Ascending aorta (tissue), 2 donors: Measurements from ENCODE around the gene RREB1. TPM values are rescaled to one million over a fixed set of nuclear protein-coding genes. Genes with fewer than 3 reads are reported as not detected.

Experiments used
- DNase-seq, 2 donors: peaks; one replicate each; pipeline ENCODE4 v3.0.0-alpha.2; 2019; ENCODE audit warnings: low spot score in 2 of 2
- H3K27ac ChIP-seq, 2 donors: fragments of 200-600 bp; sonication (generic); one replicate each; pipeline ENCODE4 v1.5.1; 2016 to 2017; ENCODE audit warnings: mild to moderate bottlenecking in 1 of 2
- H3K27me3 ChIP-seq: fragments of 200-600 bp; sonication (generic); one replicate; pipeline ENCODE4 v1.5.1; 2017
- H3K36me3 ChIP-seq, 2 donors: fragments of 200-600 bp; sonication (generic); one replicate each; pipeline ENCODE4 v1.5.1; 2016
- H3K4me1 ChIP-seq, 2 donors: fragments of 200-600 bp; sonication (generic); one replicate each; pipeline ENCODE4 v1.5.1; 2016 to 2017; ENCODE audit warnings: mild to moderate bottlenecking in 1 of 2
- H3K4me3 ChIP-seq, 2 donors: fragments of 200-600 bp; sonication (generic); one replicate each; pipeline ENCODE4 v1.5.1; 2016 to 2017; ENCODE audit warnings: mild to moderate bottlenecking in 1 of 2
- H3K9me3 ChIP-seq, 2 donors: fragments of 200-600 bp; sonication (generic); one replicate each; pipeline ENCODE4 v1.5.1; 2016
- intact Hi-C: fragments of 100-400 bp; cut with DNase I; formaldehyde crosslinking; loops from one replicate; pipeline ENCODE4 v1.15.1; 2023
- total RNA-seq: library from RNA; depleted of rRNA; stranded (reverse); fragments of >200 nt; gene quantifications from one replicate; pipeline ENCODE4 v1.1.0, GENCODE V29; 2016
- TF ChIP-seq, protein P1 (sequence below), 3 experiments: fragments of 200-600 bp in 2 of 3; fragments of 450-650 bp in 1 of 3; sonication (generic) in 2 of 3; IDR thresholded peaks; one replicate each; pipeline ENCODE4 v1.5.1; 2016 to 2019; ENCODE audit warnings: antibody characterized with exemption in 3 of 3, mild to moderate bottlenecking in 1 of 3, moderate library complexity in 1 of 3

RREB1 gene
- total RNA-seq, 1 donor from 2014 or later: 48.9 TPM

DNA sequence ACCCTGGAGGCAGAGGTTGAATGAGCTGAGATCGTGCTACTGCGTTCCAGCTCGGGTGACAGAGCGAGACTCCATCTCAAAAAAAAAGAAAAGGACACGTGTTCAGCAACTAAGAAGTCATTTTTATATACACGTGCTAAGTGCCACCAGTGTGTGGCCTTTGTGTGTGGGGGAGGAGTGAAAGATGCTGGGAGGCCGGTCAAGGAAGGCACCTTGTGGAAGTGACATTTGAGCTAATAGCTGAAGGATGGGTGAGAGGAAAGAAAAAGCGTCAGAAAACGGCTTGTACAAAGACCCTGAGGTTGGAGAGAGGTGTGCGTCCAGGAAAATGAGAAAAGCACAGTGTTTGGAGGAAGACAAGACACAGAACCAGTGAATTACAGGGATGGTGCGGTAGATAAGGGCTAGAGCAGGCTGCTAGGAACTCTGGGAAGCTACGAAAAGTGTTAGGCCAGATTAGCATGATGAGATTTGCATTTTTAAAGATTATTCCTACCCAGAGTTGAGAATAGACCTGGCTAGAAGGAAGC is 11.6 kb downstream of the RREB1 start:
- no peak overlapping the region for H3K27ac ChIP-seq
- H3K4me3 ChIP-seq: no peak overlapping the region
- H3K9me3 ChIP-seq: no peaks in the 10 kb centered on the region
- DNase-seq: no peak
- peaks cover 0 to 16% of the 10 kb centered on the region in 2 donors for H3K4me1 ChIP-seq
- TF ChIP-seq, protein P1, sequence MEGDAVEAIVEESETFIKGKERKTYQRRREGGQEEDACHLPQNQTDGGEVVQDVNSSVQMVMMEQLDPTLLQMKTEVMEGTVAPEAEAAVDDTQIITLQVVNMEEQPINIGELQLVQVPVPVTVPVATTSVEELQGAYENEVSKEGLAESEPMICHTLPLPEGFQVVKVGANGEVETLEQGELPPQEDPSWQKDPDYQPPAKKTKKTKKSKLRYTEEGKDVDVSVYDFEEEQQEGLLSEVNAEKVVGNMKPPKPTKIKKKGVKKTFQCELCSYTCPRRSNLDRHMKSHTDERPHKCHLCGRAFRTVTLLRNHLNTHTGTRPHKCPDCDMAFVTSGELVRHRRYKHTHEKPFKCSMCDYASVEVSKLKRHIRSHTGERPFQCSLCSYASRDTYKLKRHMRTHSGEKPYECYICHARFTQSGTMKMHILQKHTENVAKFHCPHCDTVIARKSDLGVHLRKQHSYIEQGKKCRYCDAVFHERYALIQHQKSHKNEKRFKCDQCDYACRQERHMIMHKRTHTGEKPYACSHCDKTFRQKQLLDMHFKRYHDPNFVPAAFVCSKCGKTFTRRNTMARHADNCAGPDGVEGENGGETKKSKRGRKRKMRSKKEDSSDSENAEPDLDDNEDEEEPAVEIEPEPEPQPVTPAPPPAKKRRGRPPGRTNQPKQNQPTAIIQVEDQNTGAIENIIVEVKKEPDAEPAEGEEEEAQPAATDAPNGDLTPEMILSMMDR (IDR thresholded peaks at IDR 0.05): no peak
- H3K36me3 ChIP-seq: no peaks in the 10 kb centered on the region
- intact Hi-C loops: no loop called here
- H3K27me3 ChIP-seq: no peaks in the 10 kb centered on the region

DNA sequence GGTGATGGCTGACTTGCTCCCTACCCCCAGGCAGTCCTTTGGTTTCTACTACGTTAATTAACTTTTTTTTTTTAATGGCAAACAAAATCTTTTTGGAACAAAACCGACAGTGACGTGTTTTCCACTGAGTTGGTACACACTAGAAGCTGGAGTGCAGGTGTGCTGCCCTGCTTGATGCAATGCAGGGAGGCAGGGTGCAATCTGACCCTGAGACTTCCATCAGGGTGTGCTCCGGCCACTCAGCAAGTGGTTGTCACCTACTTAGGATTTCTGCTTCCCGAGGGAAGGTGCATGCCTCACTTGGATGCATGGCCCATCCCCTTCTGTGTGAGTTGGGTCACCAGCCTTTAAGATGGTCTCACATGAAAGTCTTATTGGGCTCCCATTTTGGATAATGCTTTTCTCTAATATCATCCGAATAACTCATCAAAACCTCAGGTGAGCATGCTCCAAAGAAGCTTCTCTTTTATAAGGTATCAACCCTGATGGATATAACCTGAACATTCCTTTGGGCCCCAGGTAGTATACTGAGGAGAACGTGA is 14.0 kb downstream of the RREB1 start:
- no peak overlapping the region for H3K4me3 ChIP-seq
- no peak for DNase-seq
- no peak overlapping the region for H3K27ac ChIP-seq
- intact Hi-C loops: no loop called here
- no peaks in the 10 kb centered on the region for H3K9me3 ChIP-seq
- TF ChIP-seq, protein P1 (IDR thresholded peaks at IDR 0.05): no peak
- no peaks in the 10 kb centered on the region for H3K27me3 ChIP-seq
- peaks cover 0 to 2% of the 10 kb centered on the region in 2 donors for H3K4me1 ChIP-seq
- no peaks in the 10 kb centered on the region for H3K36me3 ChIP-seq

GRCh38 chr6:7122684-7123083 is 14.9 kb downstream of the RREB1 start:
- H3K27me3 ChIP-seq: no peaks in the 10 kb centered on the region
- H3K4me3 ChIP-seq: no peak overlapping the region
- H3K36me3 ChIP-seq: no peaks in the 10 kb centered on the region
- intact Hi-C loops: no loop called here
- TF ChIP-seq, protein P1 (IDR thresholded peaks at IDR 0.05): no peak
- H3K27ac ChIP-seq: no peak overlapping the region
- no peak for DNase-seq
- no peaks in the 10 kb centered on the region for H3K9me3 ChIP-seq
- H3K4me1 ChIP-seq: peaks cover 0 to 2% of the 10 kb centered on the region in 2 donors

DNA sequence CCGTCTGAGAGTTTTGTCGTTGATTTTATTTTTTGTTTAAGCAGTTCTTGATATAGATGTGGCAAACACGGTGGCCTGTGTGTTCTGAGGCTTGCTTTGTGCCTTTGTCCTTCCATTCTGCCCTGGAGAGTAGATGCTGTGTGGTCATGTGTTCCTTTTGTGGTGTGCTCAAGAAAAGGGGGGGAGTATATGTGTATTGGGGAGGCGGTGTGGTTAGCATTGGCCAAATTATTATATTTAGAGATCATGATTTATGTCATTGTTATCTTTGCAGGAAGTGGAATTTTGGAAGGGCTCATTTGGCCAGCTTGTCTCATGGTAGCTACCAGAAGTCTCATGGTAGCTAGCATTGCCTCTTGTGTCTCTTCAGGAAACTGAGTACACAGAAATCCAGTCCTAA is 16.4 kb downstream of the RREB1 start:
- Histone ChIP-seq H3K9me3 (no peaks in the 10 kb centered on the region), H3K27ac (no peak overlapping the region), H3K36me3 (no peaks in the 10 kb centered on the region), H3K4me1 (peaks cover 0 to 2% of the 10 kb centered on the region in 2 donors), H3K27me3 (no peaks in the 10 kb centered on the region), H3K4me3 (no peak overlapping the region)
- TF ChIP-seq, protein P1 (IDR thresholded peaks at IDR 0.05): no peak
- DNase-seq: no peak
- intact Hi-C loops: no loop called here

DNA sequence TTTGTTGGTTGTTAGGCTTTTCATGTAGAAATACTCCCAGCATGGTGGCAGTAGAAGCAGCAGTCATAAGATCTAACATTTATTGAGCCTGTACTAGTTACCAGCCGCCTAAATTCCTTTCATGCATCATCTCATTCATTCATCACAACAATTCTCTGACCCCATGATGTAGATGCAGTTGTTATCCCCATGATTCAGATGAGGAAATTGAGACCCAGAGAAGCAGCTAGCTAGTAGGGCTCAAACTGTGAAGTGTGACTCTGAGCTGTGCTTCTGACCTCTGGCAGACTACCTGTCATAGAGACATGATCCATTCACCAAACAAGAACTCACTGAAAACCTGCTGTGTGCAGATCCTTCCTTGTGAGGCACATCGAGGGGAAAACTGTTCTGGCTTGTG is 16.9 kb downstream of the RREB1 start:
- Histone ChIP-seq H3K36me3 (no peaks in the 10 kb centered on the region), H3K9me3 (no peaks in the 10 kb centered on the region), H3K27ac (no peak overlapping the region), H3K4me3 (no peak overlapping the region), H3K27me3 (no peaks in the 10 kb centered on the region), H3K4me1 (peaks cover 0 to 2% of the 10 kb centered on the region in 2 donors)
- intact Hi-C loops: no loop called here
- no peak for DNase-seq
- TF ChIP-seq, protein P1 (IDR thresholded peaks at IDR 0.05): no peak

DNA sequence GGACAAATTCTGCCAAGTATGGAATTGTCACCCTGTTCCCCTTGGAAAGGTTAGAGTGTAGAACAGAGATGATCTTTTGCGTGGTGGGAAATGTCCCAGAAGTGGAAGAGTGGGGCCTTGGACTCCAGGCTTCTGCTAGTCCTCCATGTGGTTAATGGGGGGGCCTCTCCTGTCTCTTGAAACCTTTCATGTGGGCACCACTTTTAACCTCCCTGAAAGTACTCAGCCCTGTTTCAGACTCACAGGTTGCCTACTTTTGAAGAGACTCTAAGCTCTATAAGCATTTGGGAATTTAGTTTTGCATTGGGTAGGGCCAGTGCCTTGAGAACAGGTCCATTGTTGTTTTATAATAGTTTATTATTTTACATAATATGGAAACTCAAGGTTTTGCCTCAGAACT is 17.5 kb downstream of the RREB1 start:
- Histone ChIP-seq H3K27ac (no peak overlapping the region), H3K27me3 (no peaks in the 10 kb centered on the region), H3K36me3 (no peaks in the 10 kb centered on the region), H3K9me3 (no peaks in the 10 kb centered on the region), H3K4me3 (no peak overlapping the region), H3K4me1 (peaks cover 0 to 2% of the 10 kb centered on the region in 2 donors)
- TF ChIP-seq, protein P1 (IDR thresholded peaks at IDR 0.05): no peak
- DNase-seq: no peak
- intact Hi-C loops: no loop called here
